Measurements from ENCODE around the gene IL20RB. TPM values are rescaled to one million over a fixed set of nuclear protein-coding genes. Genes with fewer than 3 reads are reported as not detected.

IL20RB gene
- total RNA-seq, 4 donors from 2014 or later, result 218 to 274 (median 257) TPM

- Histone ChIP-seq H3K4me1 (peaks cover 54% of the 10 kb centered on the region), H3K36me3 (peaks cover 21% of the 10 kb centered on the region), H3K27me3 (no peaks in the 10 kb centered on the region), H3K4me3 (peak overlapping the region; percentile 42), H3K27ac (peak overlapping the region; percentile 68), H3K9me3 (no peaks in the 10 kb centered on the region)
- no peak for DNase-seq (ENCODE audit: low spot score in 2 of 2)
- 52% methylated on average over 1 of the region's 1 CpG for WGBS
- TF ChIP-seq CTCF (IDR thresholded peaks at IDR 0.05) (no peak), POLR2A (IDR thresholded peaks at IDR 0.05) (no peak), POLR2AphosphoS5 (IDR thresholded peaks at IDR 0.05) (no peak), EP300 (IDR thresholded peaks at IDR 0.05) (no peak)
Measured at GRCh38 chr3:136932978-136933772, 24.6 kb upstream of the IL20RB start.

GRCh38 chr3:136937175-136937574, 20.6 kb upstream of the IL20RB start:
- no peak for TF ChIP-seq EP300 (IDR thresholded peaks at IDR 0.05)
- TF ChIP-seq CTCF (IDR thresholded peaks at IDR 0.05), result no peak
- TF ChIP-seq POLR2AphosphoS5 (IDR thresholded peaks at IDR 0.05), result no peak
- no peak for TF ChIP-seq POLR2A (IDR thresholded peaks at IDR 0.05)
- WGBS, result 100% methylated on average over 1 of the region's 1 CpG
- Histone ChIP-seq H3K36me3 (peaks cover 17% of the 10 kb centered on the region), H3K27me3 (no peaks in the 10 kb centered on the region), H3K4me3 (no peak overlapping the region), H3K9me3 (no peaks in the 10 kb centered on the region), H3K4me1 (peaks cover 52% of the 10 kb centered on the region), H3K27ac (no peak overlapping the region)
- DNase-seq (ENCODE audit: low spot score in 2 of 2), result no peak

- Histone ChIP-seq H3K4me1 (peaks cover 53% of the 10 kb centered on the region), H3K27ac (no peak overlapping the region)
- DNase-seq (ENCODE audit: low spot score in 2 of 2), result no peak
Measured at GRCh38 chr3:136937851-136938250, 19.9 kb upstream of the IL20RB start.

GRCh38 chr3:136938334-136938733, 19.4 kb upstream of the IL20RB start:
- DNase-seq (ENCODE audit: low spot score in 2 of 2), result no peak
- no peaks in the 10 kb centered on the region for H3K27me3 ChIP-seq
- no peak overlapping the region for H3K4me3 ChIP-seq
- H3K4me1 ChIP-seq, result peaks cover 53% of the 10 kb centered on the region
- H3K27ac ChIP-seq, result no peak overlapping the region
- TF ChIP-seq POLR2A (IDR thresholded peaks at IDR 0.05) (no peak), POLR2AphosphoS5 (IDR thresholded peaks at IDR 0.05) (no peak), CTCF (IDR thresholded peaks at IDR 0.05) (no peak), EP300 (IDR thresholded peaks at IDR 0.05) (no peak)
- peaks cover 17% of the 10 kb centered on the region for H3K36me3 ChIP-seq
- no peaks in the 10 kb centered on the region for H3K9me3 ChIP-seq

More at GRCh38 chr3:136937851-136938250, 19.9 kb upstream of the IL20RB start:
- H3K9me3 ChIP-seq, result no peaks in the 10 kb centered on the region
- no peak overlapping the region for H3K4me3 ChIP-seq
- TF ChIP-seq EP300 (IDR thresholded peaks at IDR 0.05), result no peak
- no peak for TF ChIP-seq POLR2AphosphoS5 (IDR thresholded peaks at IDR 0.05)
- TF ChIP-seq CTCF (IDR thresholded peaks at IDR 0.05), result no peak
- no peak for TF ChIP-seq POLR2A (IDR thresholded peaks at IDR 0.05)
- no peaks in the 10 kb centered on the region for H3K27me3 ChIP-seq
- peaks cover 17% of the 10 kb centered on the region for H3K36me3 ChIP-seq
- WGBS, result 47% methylated on average over 2 of the region's 2 CpGs

- Histone ChIP-seq H3K36me3 (peaks cover 10% of the 10 kb centered on the region), H3K27ac (no peak overlapping the region), H3K27me3 (no peaks in the 10 kb centered on the region), H3K9me3 (no peaks in the 10 kb centered on the region), H3K4me1 (peaks cover 49% of the 10 kb centered on the region), H3K4me3 (no peak overlapping the region)
- TF ChIP-seq POLR2A (IDR thresholded peaks at IDR 0.05) (no peak), EP300 (IDR thresholded peaks at IDR 0.05) (no peak), POLR2AphosphoS5 (IDR thresholded peaks at IDR 0.05) (no peak), CTCF (IDR thresholded peaks at IDR 0.05) (no peak)
- 74% methylated on average over 1 of the region's 1 CpG for WGBS
- DNase-seq (ENCODE audit: low spot score in 2 of 2), result no peak
Measured at GRCh38 chr3:136939489-136939888, 18.3 kb upstream of the IL20RB start.
